Left hindlimb (tissue), 1 donor: ENCODE data around the gene ZFAND3.

Experiments used
- DNase-seq: peaks from one replicate; pipeline ENCODE4 v3.0.0-alpha.2; 2018

The ZFAND3 gene, protein sequence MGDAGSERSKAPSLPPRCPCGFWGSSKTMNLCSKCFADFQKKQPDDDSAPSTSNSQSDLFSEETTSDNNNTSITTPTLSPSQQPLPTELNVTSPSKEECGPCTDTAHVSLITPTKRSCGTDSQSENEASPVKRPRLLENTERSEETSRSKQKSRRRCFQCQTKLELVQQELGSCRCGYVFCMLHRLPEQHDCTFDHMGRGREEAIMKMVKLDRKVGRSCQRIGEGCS

DNA sequence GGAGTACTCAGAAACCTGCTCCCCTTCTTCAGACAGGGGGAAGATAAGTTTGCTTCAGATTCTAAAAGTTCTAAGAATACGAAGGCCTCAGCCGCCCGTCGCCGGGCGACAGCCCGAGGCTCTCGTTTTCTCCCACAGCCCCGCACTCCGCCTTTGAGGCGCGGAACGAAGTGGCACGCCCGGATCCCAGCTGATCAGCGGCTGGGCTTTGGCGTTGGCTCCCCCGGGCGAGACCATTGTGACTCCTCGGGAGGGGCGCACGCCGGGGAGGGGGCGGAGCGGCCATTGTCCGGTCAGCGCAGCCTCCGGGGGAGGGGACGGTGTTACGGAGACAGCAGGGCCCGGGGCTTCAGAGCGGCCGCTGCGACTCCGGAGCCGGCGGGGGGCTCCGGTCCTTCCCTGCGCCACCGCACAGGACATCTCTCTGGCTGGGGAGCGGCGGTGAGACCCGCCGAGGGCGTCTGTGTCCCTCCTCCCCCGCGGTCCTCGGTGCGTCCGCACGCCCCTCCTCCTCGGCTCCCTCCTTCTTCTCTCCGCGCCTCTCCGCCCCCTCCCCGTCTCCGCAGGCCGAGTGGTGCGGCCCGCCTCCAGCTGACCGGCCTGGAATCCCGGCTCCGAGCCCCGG lies at the start of gene ZFAND3:
Gene ZFAND3 (plus strand): TSS at position 551 of the 625 bp plus-strand sequence. CDS start 219 bp downstream, outside the sequence.
- peak; percentile 98 for DNase-seq

DNA sequence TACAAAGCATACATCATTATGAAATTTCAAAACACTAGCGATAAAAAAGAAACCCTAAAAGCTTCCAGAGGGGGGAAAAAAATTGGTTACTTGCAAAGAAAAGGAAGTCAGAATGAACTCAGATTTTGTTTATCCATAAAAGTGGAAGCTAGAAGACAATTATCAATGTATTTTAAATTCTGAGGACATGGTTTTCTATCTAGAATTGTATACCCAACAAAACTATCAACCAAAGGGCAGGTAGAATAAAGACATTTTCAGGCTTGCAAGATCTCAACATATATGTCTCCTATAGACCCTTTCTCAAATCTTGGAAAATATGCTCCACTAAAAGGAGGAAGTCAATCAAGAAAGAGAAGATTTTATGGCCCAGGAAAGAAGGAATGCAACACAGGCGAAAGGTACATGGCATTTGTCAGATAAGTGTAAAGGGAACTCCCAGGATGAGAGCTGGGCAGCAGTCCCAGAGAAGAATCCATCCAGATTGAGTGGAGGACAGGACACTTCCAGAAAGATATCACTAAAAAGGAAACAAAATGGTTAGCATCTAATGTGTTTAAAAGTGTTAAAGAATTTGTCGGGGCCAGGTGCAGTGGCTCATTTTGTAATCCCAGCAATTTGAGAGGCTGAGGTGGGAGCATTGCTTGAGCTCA lies 45.4 kb upstream of the ZFAND3 start:
- no peak for DNase-seq

DNA sequence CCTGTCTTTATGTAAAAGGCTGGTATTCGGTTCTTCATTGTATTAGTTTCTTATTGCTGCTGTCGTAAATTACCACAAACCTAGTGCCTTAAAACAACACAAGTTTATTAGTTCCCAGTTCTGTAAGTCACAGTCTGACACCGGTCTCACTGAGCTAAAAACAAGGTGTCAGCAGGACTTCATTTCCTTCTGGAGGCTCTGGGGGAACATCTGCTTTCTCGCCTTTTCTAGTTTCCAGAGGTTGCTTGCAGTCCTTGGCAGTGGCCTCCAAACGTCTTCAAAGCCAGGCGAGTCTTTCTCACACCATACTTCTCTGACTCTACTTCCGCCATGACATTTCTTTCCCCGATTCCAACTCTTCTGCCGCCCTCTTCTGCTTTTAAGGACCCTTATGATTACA lies 43.0 kb upstream of the ZFAND3 start:
- DNase-seq: no peak

DNA sequence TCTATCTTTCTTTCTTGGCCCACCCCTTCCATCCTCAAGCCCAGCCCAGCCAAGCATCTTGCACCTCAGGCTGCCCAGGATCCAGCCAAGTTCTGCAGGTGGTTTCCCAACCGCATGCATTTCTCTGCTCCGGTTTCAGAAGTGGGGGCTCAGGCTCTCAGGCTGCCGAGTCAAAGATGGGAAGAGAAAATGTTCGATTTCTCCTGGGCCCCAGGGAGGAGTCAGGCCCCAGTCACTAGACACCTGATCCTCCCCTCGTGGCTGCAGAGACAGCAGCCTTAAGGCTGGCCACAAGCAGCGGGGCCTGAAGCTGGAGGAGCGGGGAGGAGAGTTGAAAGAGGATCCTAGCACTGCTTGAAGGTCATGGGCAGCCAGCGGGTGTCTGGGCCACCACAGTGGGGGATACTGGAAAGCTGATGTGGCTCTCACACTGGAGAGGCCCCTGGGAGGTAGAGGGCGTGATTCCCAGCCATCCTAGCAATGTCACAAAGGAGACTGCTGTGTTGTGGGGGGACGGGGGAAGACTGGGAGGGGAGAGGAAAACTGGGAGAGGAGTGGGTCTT lies 42.2 kb upstream of the ZFAND3 start:
- no peak for DNase-seq

DNA sequence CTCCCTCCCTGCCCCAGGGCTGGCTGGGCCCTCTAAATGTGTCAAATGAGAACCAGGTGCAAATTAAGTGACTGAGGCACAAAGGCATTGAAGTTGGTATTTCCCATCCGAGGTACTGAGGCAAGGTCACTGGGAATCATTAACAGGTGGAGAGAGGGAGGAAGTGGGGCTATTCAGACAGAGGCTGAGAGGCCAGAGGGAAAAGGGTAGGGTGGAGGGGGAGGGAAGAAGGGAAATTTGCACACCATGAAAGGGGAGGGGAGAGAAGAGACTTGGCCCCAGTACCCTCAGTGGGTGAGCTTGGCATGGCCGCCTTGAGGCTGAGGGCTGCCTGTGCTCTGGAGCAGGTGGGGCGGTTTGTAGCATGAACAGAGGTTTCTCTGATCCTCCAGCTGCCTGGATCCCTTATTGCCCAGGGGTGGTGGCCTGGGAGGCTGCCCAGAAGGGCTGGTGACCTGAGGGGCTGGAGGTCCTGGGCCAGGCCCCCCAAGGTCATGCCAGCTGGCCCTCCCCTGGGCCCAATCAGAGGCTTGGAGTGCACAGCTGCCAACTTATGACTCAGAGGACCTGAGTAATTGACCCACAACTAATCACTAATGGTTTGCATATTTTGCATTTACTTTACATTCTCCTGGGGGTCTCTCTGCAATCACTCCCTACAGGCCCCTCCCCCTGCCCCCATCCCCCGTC lies 40.3 kb upstream of the ZFAND3 start:
- DNase-seq: no peak

DNA sequence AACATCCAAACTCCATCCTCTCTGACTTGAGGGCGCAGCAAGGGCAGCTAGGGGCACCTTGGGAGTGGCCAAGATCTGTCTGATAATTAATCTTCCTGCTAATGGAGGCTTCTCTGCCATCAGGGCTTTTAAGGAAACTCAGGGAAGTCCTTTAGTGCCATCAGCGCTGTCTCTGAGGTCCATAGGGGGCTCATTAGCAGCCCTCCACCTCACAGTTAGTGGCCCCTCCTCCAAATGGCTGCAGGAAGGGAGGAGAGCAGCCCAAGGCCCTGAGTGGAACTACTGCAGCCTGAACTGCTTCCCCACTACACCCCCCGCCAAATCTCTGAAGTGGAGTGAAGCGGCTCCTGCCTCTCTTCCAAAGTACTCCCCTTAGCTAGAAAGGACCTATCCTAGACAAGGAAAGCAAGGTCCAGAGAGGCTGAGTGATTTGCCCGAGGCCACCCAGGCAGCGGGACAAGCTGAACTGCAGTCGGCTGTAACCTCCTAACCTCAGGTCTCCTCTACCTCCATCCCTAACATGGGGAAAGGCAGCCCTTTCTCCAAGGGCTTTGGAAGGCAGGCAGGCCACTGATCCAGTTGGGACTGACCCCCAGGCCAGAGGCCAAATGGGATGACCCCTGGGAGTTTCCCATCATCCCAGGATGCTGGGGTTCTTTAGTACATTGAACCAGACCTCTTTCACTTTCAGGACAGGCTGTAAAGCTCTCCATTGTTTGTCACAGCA lies 39.5 kb upstream of the ZFAND3 start:
- DNase-seq: no peak

DNA sequence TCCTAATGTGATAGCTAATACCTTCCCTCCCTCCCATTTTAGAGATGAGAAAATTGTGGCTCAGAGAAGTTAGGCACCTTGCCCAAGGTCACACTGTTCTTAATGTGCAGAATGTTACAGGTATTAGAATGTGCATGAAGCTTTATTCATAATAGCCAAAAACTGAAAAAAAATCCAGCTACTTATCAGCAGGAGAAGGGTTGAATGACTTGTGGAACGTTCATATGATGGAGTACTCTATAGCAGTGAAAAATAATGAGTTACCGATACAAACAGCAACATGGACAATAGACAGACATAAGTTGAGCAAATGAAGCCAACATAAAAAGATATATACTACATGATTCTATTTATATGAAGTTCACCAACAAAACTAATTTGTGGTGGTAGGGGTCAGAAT lies 37.7 kb upstream of the ZFAND3 start:
- DNase-seq: no peak

DNA sequence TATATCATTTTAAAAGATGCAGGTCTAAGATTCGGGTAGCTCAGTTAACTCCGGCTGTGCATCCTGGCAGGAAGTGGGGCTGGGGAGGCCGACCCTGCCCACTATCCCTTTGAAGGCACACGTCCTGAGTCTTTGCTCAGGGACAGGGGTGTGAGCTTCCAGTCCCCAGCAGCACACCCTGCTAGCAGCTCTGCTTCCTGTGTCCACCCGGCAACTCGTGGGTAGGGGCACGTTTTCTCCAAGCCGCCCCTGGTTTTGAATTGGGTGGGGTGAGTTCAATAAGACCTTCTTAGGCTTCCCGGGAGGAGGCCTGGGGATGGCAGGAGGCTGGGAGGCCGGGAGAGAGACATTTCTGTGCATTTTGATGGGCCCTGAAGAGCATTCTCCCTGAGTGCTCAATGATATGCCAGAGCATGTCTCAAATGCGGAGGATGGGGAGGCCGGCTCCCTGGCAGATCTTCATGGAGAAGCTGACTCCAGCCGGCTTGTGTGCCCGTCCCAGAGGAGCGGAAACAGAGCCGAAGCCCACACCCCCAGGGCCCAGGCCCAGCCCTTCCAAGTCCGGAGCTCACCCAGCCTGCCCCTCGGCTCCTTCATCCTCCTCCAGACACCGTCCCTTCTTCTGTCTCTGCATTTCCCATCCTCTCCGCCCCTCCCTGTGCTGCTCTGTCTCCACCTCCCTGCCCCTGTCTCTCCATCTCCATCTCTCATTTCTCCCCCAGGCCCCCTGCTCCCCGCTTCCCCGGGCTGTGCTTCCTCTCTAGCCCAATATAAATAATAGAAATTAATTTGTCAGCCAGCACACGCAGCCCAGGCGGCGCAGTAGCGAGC lies 36.3 kb upstream of the ZFAND3 start:
- peak; percentile 64 for DNase-seq

DNA sequence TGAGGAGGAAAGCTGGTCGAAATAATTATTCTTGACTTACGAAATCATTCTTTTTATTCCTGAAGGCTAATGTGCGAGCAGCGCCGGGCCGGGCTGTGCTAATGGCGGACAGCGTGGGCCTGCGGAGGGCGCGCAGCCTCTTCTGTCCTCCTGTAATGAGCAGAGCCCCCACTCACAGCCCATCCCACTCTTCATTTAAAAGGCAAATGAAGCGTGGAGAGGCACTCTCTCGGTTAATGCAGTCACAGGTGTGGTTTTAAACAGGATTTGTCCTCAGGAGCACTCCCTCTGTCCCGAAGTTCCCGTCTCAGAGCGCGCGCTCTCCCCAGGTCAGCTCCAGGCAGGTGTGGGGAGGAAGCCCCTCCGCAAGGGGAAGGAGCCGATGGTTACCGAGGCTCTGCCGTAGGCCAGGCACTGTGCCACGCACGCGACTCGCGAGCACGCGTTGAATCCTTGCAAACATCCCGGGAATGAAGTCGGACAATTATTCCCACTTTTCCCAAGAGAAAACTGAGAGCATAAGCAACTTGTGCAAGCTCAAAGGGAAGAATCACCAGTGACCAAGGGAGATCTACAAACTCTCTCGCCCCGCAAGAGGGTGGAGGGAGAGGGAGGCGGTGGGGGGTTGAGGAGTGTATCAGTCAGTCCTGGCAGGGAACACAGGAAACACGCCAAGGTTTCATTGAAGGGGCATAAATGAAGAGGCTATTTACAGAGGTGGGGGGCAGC lies 35.5 kb upstream of the ZFAND3 start:
- DNase-seq: no peak

DNA sequence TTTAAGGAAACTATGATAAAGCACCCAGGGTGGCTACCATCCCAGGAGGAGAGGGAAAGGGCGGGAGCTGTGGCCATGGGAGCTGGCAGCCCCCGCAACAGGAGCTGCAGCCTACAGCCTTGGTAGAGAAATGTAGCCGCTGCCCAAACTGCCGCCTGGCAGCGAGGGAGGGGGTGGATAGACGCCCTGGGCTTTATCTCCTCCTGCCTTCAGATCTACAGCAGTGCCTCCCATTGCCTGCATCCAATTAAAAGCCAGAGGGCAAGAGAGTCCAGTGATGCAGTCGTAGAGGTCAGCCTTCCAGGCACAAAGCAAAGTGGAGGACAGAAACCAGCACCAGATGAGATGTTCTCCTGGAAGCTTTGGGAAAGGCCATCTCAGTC lies 35.0 kb upstream of the ZFAND3 start:
- DNase-seq: no peak

DNA sequence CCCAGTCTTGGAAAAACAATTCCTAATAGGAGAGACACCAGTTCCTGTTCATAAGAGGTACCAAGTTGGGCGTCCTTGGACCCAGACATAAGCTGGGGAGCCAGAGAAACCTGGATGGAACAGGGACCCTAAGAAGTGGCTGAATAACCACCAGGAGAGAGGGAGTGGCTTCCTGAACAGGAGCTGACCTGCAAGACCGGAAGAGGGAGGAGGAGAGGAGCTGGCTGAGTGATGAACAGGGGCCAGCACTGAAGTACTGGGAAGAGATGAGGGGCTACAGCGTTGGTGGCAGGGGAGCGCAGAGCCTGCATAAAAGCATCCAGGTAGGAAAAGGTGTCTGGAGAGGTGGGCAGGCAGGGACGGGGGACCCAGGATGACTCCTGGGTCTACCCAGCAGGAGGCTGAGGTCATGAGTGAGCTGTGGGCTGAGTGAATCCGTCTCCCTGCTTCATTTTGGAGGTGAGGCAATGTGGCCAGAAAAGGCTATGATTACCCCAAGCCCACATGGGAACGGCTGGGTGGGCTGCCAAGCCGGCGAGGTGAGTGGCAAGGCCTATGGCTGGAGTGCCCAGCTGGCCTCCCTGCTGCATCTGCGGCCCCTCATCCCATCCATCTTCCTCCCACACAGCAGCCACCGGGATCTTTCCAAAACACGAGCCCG lies 34.4 kb upstream of the ZFAND3 start:
- no peak for DNase-seq

DNA sequence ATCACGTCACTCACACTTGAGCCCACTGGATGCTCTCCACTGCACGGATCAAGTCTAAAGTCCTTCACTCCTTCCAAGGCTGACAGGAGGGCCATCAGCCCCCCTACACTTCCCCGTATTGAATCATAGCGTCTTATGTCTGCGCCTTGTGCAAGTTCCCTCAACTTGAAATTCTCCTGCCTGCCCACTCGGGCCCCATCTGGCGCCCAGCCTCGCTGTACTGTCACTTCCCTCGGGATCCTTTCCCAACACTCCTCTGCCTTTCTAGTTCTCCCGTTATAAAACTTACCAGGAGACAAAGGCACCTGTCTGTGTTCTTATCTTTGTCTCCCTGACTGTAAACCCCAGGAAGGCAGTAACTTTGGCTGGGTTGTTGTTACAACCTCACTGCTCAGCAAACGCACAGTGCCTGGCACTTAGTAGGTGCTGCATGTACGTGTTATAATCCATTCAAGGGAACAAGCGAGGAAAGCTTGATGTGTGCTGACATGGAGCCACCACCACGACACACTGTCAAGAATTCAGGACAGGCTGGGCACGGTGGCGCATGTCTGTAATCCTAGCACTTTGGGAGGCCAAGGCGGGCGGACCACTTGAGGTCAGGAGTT lies 33.8 kb upstream of the ZFAND3 start:
- DNase-seq: no peak

DNA sequence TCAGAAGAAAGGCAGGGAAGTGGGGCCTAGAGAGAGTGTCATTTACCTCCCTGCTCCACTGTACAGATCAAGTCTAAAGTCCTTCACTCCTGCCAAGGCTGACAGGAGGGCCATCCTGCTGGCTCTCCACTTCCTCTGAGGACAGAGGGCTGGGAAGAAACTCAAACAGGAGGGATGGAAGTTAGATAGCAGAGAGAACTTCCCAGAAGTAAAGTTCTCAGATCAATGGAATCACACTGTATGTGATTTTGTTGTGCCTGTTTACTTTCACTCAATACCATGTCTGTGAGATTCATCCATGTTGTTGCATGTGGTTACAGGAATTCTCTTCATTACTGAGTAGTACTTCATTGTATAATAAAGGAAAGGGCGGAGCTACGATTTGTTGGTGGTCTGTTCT lies 32.3 kb upstream of the ZFAND3 start:
- no peak for DNase-seq

DNA sequence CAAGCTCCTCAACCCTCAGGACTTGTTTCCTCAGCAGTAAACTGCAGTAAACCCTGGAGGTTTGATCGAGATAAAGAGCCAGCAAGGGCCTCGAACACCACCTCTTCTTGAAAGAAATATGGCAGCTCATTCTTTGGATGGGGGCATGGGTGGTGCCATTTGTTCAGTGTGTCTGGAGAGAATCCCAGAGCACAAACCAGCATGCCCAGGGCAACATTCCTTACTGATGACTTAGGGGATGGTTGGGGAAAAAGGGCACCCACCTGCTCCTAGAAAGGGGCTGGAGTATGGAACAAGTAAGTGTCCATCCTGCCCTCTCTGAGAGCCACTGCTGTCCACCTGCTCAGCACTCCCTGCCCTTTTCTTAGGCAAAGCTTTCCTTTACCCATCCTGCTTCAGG lies 31.3 kb upstream of the ZFAND3 start:
- no peak for DNase-seq

DNA sequence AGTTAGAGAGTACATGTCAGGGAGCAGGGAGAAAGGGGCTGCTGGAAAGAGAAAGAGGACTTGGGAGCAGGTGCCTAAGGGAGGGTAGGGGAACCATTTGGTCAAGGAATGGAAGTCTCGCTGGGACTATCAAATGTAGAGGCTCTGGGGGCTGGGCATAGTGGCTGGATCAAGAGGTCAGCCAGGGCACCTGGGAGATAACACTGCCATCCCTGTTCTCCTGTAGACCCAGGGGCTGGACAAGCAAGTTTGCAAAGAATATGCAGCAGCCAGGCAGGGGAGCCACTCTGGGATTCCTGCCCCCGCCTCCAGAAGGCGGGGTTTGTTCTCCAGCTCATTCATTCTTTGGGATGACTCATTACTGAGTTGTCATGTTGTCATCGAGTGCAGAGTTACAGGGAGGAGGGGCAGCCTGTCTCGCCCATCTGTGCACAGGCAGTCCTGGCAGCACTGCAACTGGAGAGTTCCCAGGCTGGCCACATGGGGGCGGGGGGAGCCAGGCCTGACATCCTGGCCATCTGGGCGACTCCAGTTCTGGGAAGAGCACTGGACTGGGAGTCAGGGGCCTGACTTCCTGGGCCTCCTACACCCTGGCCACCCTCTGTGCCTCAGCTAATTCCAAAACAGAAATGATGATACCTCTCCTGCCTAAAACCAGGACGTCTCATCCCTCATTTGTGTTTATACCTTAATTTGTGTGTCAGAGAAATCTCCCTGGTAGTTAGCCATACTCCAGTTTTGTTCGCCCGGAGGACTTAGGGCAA lies 28.2 kb upstream of the ZFAND3 start:
- DNase-seq: peak; percentile 88

DNA sequence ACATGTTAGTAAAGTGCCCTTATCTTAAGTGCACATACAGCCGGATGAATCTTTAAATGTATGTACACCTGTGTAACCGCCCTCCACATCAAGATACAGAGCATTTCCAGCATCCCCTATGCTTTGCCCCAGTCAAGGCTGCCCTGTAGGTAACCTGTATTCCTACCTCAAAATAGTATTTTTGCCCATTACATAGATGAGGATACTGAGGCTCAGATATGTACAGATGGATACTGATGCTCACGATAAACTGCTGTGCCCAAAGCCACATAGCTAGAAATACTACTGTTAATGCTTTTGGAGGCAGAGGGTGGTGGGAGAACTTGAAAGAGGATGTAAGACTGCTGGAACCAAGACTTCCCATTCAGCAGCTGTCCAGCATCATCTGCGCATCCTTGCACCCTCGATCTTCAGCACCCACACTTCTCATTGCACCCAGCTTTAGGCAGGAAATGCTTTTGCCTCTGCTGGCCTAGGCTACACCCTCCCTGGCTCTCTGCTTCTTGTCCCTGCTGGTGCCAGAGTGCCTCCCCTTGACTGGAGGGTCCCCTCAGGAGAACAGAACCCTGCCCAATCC lies 27.0 kb upstream of the ZFAND3 start:
- DNase-seq: no peak

DNA sequence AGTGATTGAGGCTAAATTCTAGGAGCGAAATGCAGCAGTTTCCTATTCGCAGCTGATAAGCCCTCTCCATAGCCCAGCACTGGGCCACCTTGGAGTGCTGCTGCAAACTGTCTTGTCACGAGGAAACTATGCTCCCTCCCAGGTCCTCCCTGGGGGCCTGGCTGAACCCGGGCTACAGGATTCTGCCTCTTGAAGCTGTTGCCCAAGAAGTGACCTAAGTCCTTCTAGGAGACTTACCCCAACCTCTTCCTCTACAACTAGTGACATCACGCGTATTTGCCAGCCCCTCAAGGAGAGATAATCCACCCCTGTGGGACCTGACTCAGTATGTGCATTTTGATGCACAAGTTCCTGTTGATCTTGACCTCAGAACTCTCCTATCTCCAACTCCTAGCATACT lies 26.5 kb upstream of the ZFAND3 start:
- DNase-seq: no peak

DNA sequence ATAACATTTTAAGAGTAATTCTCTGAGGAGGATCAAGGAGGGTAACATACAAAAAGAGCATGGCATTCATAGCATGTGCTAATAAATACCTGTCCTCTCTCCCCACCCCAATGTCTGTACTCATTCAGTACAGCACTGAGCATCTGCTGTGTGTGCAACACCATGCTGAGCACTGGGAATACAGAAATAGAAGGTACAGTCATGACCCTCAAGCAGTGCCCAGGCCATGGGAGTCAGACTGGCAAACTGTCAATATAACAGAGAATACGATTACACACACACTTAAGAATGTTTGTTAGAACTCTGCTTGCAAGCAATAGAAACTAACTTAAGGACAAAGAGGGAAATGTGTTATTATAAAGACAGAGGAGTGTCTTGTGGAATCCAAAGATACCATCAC lies 24.7 kb upstream of the ZFAND3 start:
- no peak for DNase-seq
